Midbrain (tissue), 1 donor: ENCODE data around the gene ANKRD23.

ENCODE experiments used
- DNase-seq: peaks from one replicate; lab custom pipeline; 2025; lab: John Stamatoyannopoulos, UW

ANKRD23 gene

GRCh38 chr2:96877042-96877451 is 33.2 kb upstream of the ANKRD23 start:
- DNase-seq, result no peak

- DNase-seq, result no peak
Observed at GRCh38 chr2:96876269-96877041, 32.6 kb upstream of the ANKRD23 start.

- DNase-seq, result peak; percentile 11
Observed at GRCh38 chr2:96875498-96876268, 31.9 kb upstream of the ANKRD23 start.

GRCh38 chr2:96874198-96874831 is 30.5 kb upstream of the ANKRD23 start:
- DNase-seq, result peak; percentile 19

GRCh38 chr2:96873651-96874096 is 29.9 kb upstream of the ANKRD23 start:
- no peak for DNase-seq

GRCh38 chr2:96872591-96873349 is 28.9 kb upstream of the ANKRD23 start:
- DNase-seq, result no peak

- peak; percentile 66 for DNase-seq
Observed at GRCh38 chr2:96870626-96871255, 26.9 kb upstream of the ANKRD23 start.

- peak; percentile 77 for DNase-seq
Observed at GRCh38 chr2:96869822-96870625, 26.2 kb upstream of the ANKRD23 start, which contains the start of gene SEMA4C. TSS of gene SEMA4C (minus strand) at chr2:96870080. CDS start at chr2:96867886, 2,194 bp downstream.

GRCh38 chr2:96869281-96869821 is 25.5 kb upstream of the ANKRD23 start:
- peak; percentile 61 for DNase-seq

- peak; percentile 63 for DNase-seq
Observed at GRCh38 chr2:96868555-96869280, 24.9 kb upstream of the ANKRD23 start.

- DNase-seq, result no peak
Observed at GRCh38 chr2:96867756-96868554, 24.1 kb upstream of the ANKRD23 start.

- no peak for DNase-seq
Observed at GRCh38 chr2:96866986-96867755, 23.4 kb upstream of the ANKRD23 start.

- DNase-seq, result no peak
Observed at GRCh38 chr2:96866586-96866985, 22.8 kb upstream of the ANKRD23 start.

- DNase-seq, result no peak
Observed at GRCh38 chr2:96866149-96866548, 22.3 kb upstream of the ANKRD23 start.

- no peak for DNase-seq
Observed at GRCh38 chr2:96865654-96866053, 21.8 kb upstream of the ANKRD23 start.

- DNase-seq, result no peak
Observed at GRCh38 chr2:96864343-96865091, 20.7 kb upstream of the ANKRD23 start.
